Muscle of arm (tissue), 12 donors: ENCODE measurements around the gene NBEAL2. TPM values are rescaled to one million over a fixed set of nuclear protein-coding genes. Genes with fewer than 3 reads are reported as not detected.
"Not testable (repeated sequence)": the region's sequence is repeated elsewhere in the genome, so short reads cannot be mapped to it uniquely, and the experiment has no call there.

Experiments
- DNase-seq: peaks from one replicate; pipeline ENCODE4 v3.0.0-alpha.2; 2013
- polyA plus RNA-seq, 12 donors: library from polyadenylated mRNA; unstranded; fragments of 120-200 nt; gene quantifications; one replicate each; pipeline ENCODE4 v1.2.1, GENCODE V29; 2013; ENCODE audit not compliant: insufficient read length in 12 of 12

The NBEAL2 gene
- polyA plus RNA-seq, 12 donors, result 8.7 to 57.5 (median 12.1) TPM; not detected in 1

GRCh38 chr3:47010111-47010712 lies 30.7 kb downstream of the NBEAL2 start:
- DNase-seq, result no peak

GRCh38 chr3:47010910-47011309 lies 31.4 kb downstream of the NBEAL2 start:
- DNase-seq, result no peak

- DNase-seq, result no peak
These were observed 31.9 kb downstream of the NBEAL2 start for GRCh38 chr3:47011371-47011770.

- no peak for DNase-seq
These were observed 33.1 kb downstream of the NBEAL2 start for GRCh38 chr3:47012342-47013230.

- no peak for DNase-seq
These were observed 33.8 kb downstream of the NBEAL2 start for GRCh38 chr3:47013231-47013630.

GRCh38 chr3:47014036-47014435 lies 34.6 kb downstream of the NBEAL2 start:
- no peak for DNase-seq

- no peak for DNase-seq
These were observed 35.7 kb downstream of the NBEAL2 start for GRCh38 chr3:47015151-47015550.

- no peak for DNase-seq
These were observed 36.8 kb downstream of the NBEAL2 start for GRCh38 chr3:47016086-47016933.

- DNase-seq, result no peak
These were observed 37.5 kb downstream of the NBEAL2 start for GRCh38 chr3:47016934-47017435.

GRCh38 chr3:47017504-47018268 lies 38.2 kb downstream of the NBEAL2 start:
- DNase-seq, result no peak

- no peak for DNase-seq
These were observed 38.8 kb downstream of the NBEAL2 start for GRCh38 chr3:47018269-47018611.

GRCh38 chr3:47019201-47019600 lies 39.7 kb downstream of the NBEAL2 start:
- DNase-seq, result no peak

GRCh38 chr3:47020311-47020710 lies 40.8 kb downstream of the NBEAL2 start:
- DNase-seq, result no peak

GRCh38 chr3:47022641-47023071 lies 43.2 kb downstream of the NBEAL2 start:
- no peak for DNase-seq

GRCh38 chr3:47024932-47025331 lies 45.5 kb downstream of the NBEAL2 start:
- no peak for DNase-seq

GRCh38 chr3:47026432-47026831 lies 47.0 kb downstream of the NBEAL2 start:
- DNase-seq, result not testable (repeated sequence)

GRCh38 chr3:47028146-47028545 lies 48.7 kb downstream of the NBEAL2 start:
- no peak for DNase-seq

- no peak for DNase-seq
These were observed 49.2 kb downstream of the NBEAL2 start for GRCh38 chr3:47028667-47029066.

- DNase-seq, result not testable (repeated sequence)
These were observed 51.6 kb downstream of the NBEAL2 start for GRCh38 chr3:47031041-47031440.

- no peak for DNase-seq
These were observed 55.5 kb downstream of the NBEAL2 start for GRCh38 chr3:47034868-47035489.

- no peak for DNase-seq
These were observed 56.2 kb downstream of the NBEAL2 start for GRCh38 chr3:47035645-47036044.
